Neural cell (in vitro differentiated cells): ENCODE measurements around the gene STX1B. TPM values are rescaled to one million over a fixed set of nuclear protein-coding genes. Genes with fewer than 3 reads are reported as not detected.

ENCODE experiments used
- H2AFZ ChIP-seq: fragments of 200-600, 300-800 bp; sonication (generic), shearing (Covaris generic); 2 replicates; pipeline ENCODE4 v1.6.0; 2014; ENCODE audit warnings: low read depth, mild to moderate bottlenecking, antibody characterized with exemption, low read length, moderate library complexity
- H3F3A ChIP-seq: fragments of 200-600 bp; shearing (Covaris generic); 2 replicates; pipeline ENCODE4 v1.6.1; 2016; ENCODE audit warnings: mild to moderate bottlenecking, moderate library complexity, mixed read lengths, antibody characterized with exemption, low read length; ENCODE audit not compliant: insufficient read depth, poor library complexity, severe bottlenecking
- H3K27ac ChIP-seq: fragments of 200-600, 300-800 bp; sonication (generic), shearing (Covaris generic); 2 replicates; pipeline ENCODE4 v1.5.1; 2014; ENCODE audit warnings: mild to moderate bottlenecking, low read length, moderate library complexity
- H3K27me3 ChIP-seq: fragments of 300-800, 200-600 bp; sonication (generic), shearing (Covaris generic); 2 replicates; pipeline ENCODE4 v1.6.0; 2014; ENCODE audit warnings: mild to moderate bottlenecking, low read depth, low read length, moderate library complexity; ENCODE audit not compliant: insufficient read depth
- H3K36me3 ChIP-seq: fragments of 300-800, 200-600 bp; sonication (generic), shearing (Covaris generic); 2 replicates; pipeline ENCODE4 v1.5.1; 2014; ENCODE audit warnings: mild to moderate bottlenecking, antibody characterized with exemption, low read length, moderate library complexity; ENCODE audit not compliant: insufficient read depth
- H3K4me2 ChIP-seq: fragments of 300-800, 200-600 bp; sonication (generic), shearing (Covaris generic); 2 replicates; pipeline ENCODE4 v1.6.0; 2014; ENCODE audit warnings: mild to moderate bottlenecking, low read length
- H3K4me3 ChIP-seq: fragments of 300-800, 200-600 bp; sonication (generic), shearing (Covaris generic); 2 replicates; pipeline ENCODE4 v1.5.1; 2014; ENCODE audit warnings: mild to moderate bottlenecking, low read length, moderate library complexity
- H3K79me2 ChIP-seq: fragments of 200-600 bp; shearing (Covaris generic); replicated peaks from 2 replicates; pipeline ENCODE4 v1.6.0; 2014; ENCODE audit warnings: mild to moderate bottlenecking, low read length, moderate library complexity; ENCODE audit not compliant: insufficient read depth
- H3K9ac ChIP-seq: fragments of 300-800, 200-600 bp; sonication (generic), shearing (Covaris generic); 2 replicates; pipeline ENCODE4 v1.6.1; 2016; ENCODE audit warnings: mild to moderate bottlenecking, low read length, mixed read lengths
- H3K9me2 ChIP-seq: fragments of 200-600 bp; shearing (Covaris generic); 2 replicates; pipeline ENCODE4 v1.6.1; 2016; ENCODE audit warnings: mild to moderate bottlenecking, low read length, mixed read lengths; ENCODE audit not compliant: insufficient read depth
- H3K9me3 ChIP-seq: fragments of 200-600, 300-800 bp; sonication (generic), shearing (Covaris generic); 2 replicates; pipeline ENCODE4 v1.6.1; 2016; ENCODE audit warnings: mild to moderate bottlenecking, mixed run types, low read length, moderate library complexity, mixed read lengths
- H4K20me1 ChIP-seq: fragments of 200-600 bp; shearing (Covaris generic); 2 replicates; pipeline ENCODE4 v1.6.1; 2016; ENCODE audit warnings: mild to moderate bottlenecking, mixed run types; ENCODE audit not compliant: insufficient read depth
- EP300 ChIP-seq: fragments of 450-650 bp; conservative IDR thresholded peaks from 2 replicates; pipeline ENCODE4 v1.6.1; 2014; ENCODE audit warnings: antibody characterized with exemption, mild to moderate bottlenecking, moderate library complexity; ENCODE audit not compliant: poor library complexity, severe bottlenecking
- EZH2 ChIP-seq: fragments of 200-600, 300-800 bp; shearing (Covaris generic), sonication (generic); IDR thresholded peaks from 2 replicates; pipeline ENCODE4 v1.6.1; 2014; ENCODE audit warnings: antibody characterized with exemption, low read length, borderline replicate concordance, mild to moderate bottlenecking; ENCODE audit not compliant: insufficient read depth, poor library complexity, severe bottlenecking
- MXI1 ChIP-seq: fragments of 450-650 bp; conservative IDR thresholded peaks from 2 replicates; pipeline ENCODE4 v1.6.1; 2014; ENCODE audit warnings: antibody characterized with exemption, mild to moderate bottlenecking; ENCODE audit not compliant: poor library complexity, severe bottlenecking
- POLR2AphosphoS5 ChIP-seq: IDR thresholded peaks from 2 replicates; pipeline ENCODE4 v1.6.1; 2012
- RAD21 ChIP-seq: fragments of 450-650 bp; conservative IDR thresholded peaks from 2 replicates; pipeline ENCODE4 v1.6.1; 2014; ENCODE audit warnings: antibody characterized with exemption, mild to moderate bottlenecking, moderate library complexity
- SMC3 ChIP-seq: fragments of 450-650 bp; conservative IDR thresholded peaks from 2 replicates; pipeline ENCODE4 v1.6.1; 2014; ENCODE audit warnings: antibody characterized with exemption, mild to moderate bottlenecking, moderate library complexity; ENCODE audit not compliant: poor library complexity
- TAF1 ChIP-seq: IDR thresholded peaks from 2 replicates; pipeline ENCODE4 v1.6.1; 2012; ENCODE audit warnings: low read depth
- polyA plus RNA-seq: library from polyadenylated mRNA; depleted of rRNA; stranded (reverse); fragments of >200 nt; gene quantifications from 2 replicates; pipeline ENCODE4 v1.2.3, GENCODE V29; 2014
- TF ChIP-seq, protein P1 (sequence below): fragments of 450-650 bp; IDR thresholded peaks from 2 replicates; pipeline ENCODE4 v1.5.1; 2014; ENCODE audit warnings: antibody characterized with exemption, mild to moderate bottlenecking, moderate library complexity; ENCODE audit not compliant: poor library complexity, severe bottlenecking
- TF ChIP-seq, protein P2 (sequence below): IDR thresholded peaks from 2 replicates; pipeline ENCODE4 v1.6.1; 2012; ENCODE audit warnings: borderline replicate concordance

The STX1B gene
- polyA plus RNA-seq, 1 donor from 2014 or later = 4.5 TPM

DNA sequence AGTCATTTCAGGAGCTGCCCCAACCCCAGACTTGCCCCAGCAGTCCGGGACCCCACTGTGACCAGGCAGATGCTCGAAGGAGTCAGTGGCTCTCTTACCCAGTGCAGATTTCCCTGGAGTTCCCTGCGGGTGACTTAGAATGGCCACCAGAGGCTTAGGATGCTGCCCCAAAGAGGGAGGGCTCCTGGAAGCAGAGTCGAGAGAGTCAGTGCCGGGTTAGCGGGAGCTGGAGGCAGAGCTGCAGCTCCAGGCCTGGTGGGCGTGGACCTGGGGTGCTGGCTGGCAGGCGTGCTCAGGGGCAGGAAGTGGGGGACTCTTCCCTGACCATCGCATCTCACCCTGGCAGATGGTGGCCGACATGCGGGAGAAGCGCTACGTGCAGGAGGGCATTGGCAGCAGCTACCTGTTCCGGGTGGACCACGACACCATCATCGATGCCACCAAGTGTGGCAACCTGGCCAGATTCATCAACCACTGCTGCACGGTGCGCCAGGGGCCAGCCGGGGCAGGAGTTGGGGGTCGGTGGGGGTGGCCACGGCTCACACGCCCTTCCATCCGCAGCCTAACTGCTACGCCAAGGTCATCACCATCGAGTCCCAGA is 27.0 kb downstream of the STX1B start:
- Histone ChIP-seq H3K27me3 (no peaks in the 10 kb centered on the region), H3K36me3 (no peaks in the 10 kb centered on the region)

DNA sequence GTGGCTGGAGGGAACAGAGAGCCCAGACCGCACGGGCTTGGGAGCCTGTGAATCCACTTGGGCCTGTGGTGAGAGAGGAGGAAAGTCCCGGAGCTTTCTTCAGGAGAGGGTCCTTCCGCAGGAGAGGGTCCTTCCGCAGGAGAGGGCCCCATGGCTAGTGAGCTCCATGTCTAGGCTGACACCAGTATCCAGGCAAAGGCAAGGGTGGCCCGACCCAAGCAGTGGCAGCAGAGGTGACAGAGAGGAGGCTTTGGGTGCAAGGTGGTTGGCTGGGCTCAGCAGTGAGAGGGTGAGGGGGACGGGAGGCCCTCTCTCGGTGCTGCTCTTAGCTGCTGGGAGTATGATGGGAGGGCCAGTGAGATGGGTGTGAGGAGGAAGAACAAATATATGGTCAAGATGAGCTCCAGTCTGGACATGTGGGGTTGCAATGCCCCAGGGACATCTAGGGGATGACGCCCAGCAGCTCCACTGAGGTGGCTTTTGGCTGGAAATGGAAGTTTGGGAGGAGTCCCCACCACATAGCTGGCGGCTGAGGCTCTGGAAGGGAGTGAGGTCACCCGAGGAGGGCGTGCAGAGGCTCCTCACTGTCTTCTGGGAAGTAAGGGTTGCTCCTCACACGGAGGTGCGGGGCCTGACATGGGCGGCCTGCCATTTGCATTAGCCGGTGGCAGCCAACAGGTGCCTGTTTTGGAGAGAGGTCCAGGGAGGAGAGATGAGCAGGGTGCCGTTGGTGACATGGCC is 27.7 kb downstream of the STX1B start:
- Histone ChIP-seq H3K79me2 (no peaks in the 10 kb centered on the region), H3K27me3 (no peaks in the 10 kb centered on the region), H2AFZ (no peak overlapping the region), H4K20me1 (no peaks in the 10 kb centered on the region), H3K9me3 (no peaks in the 10 kb centered on the region), H3K36me3 (no peaks in the 10 kb centered on the region), H3K4me2 (no peak overlapping the region), H3K9me2 (no peaks in the 10 kb centered on the region), H3K9ac (no peak overlapping the region), H3F3A (no peaks in the 10 kb centered on the region), H3K4me3 (no peak overlapping the region), H3K27ac (no peak overlapping the region)
- TF ChIP-seq TAF1 (no peak), EP300 (no peak), MXI1 (no peak), RAD21 (no peak), POLR2AphosphoS5 (no peak), EZH2 (no peak), SMC3 (no peak)
- TF ChIP-seq, protein P1, sequence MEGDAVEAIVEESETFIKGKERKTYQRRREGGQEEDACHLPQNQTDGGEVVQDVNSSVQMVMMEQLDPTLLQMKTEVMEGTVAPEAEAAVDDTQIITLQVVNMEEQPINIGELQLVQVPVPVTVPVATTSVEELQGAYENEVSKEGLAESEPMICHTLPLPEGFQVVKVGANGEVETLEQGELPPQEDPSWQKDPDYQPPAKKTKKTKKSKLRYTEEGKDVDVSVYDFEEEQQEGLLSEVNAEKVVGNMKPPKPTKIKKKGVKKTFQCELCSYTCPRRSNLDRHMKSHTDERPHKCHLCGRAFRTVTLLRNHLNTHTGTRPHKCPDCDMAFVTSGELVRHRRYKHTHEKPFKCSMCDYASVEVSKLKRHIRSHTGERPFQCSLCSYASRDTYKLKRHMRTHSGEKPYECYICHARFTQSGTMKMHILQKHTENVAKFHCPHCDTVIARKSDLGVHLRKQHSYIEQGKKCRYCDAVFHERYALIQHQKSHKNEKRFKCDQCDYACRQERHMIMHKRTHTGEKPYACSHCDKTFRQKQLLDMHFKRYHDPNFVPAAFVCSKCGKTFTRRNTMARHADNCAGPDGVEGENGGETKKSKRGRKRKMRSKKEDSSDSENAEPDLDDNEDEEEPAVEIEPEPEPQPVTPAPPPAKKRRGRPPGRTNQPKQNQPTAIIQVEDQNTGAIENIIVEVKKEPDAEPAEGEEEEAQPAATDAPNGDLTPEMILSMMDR = no peak
- TF ChIP-seq, protein P2, sequence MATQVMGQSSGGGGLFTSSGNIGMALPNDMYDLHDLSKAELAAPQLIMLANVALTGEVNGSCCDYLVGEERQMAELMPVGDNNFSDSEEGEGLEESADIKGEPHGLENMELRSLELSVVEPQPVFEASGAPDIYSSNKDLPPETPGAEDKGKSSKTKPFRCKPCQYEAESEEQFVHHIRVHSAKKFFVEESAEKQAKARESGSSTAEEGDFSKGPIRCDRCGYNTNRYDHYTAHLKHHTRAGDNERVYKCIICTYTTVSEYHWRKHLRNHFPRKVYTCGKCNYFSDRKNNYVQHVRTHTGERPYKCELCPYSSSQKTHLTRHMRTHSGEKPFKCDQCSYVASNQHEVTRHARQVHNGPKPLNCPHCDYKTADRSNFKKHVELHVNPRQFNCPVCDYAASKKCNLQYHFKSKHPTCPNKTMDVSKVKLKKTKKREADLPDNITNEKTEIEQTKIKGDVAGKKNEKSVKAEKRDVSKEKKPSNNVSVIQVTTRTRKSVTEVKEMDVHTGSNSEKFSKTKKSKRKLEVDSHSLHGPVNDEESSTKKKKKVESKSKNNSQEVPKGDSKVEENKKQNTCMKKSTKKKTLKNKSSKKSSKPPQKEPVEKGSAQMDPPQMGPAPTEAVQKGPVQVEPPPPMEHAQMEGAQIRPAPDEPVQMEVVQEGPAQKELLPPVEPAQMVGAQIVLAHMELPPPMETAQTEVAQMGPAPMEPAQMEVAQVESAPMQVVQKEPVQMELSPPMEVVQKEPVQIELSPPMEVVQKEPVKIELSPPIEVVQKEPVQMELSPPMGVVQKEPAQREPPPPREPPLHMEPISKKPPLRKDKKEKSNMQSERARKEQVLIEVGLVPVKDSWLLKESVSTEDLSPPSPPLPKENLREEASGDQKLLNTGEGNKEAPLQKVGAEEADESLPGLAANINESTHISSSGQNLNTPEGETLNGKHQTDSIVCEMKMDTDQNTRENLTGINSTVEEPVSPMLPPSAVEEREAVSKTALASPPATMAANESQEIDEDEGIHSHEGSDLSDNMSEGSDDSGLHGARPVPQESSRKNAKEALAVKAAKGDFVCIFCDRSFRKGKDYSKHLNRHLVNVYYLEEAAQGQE = no peak

More for the DNA sequence above, 27.0 kb downstream of the STX1B start:
- H3K79me2 ChIP-seq = no peaks in the 10 kb centered on the region
- no peaks in the 10 kb centered on the region for H3K9me2 ChIP-seq
- no peak overlapping the region for H3K27ac ChIP-seq
- H3K9me3 ChIP-seq = no peaks in the 10 kb centered on the region
- TF ChIP-seq SMC3 (no peak), EZH2 (no peak), MXI1 (no peak), TAF1 (no peak), POLR2AphosphoS5 (no peak), RAD21 (no peak)
- no peaks in the 10 kb centered on the region for H4K20me1 ChIP-seq
- H3K4me2 ChIP-seq = no peak overlapping the region
- no peak overlapping the region for H3K4me3 ChIP-seq
- H3F3A ChIP-seq = no peaks in the 10 kb centered on the region
- no peak overlapping the region for H3K9ac ChIP-seq
- no peak overlapping the region for H2AFZ ChIP-seq
